ENCODE data around the gene ZC3H18.

Gene ZC3H18

DNA sequence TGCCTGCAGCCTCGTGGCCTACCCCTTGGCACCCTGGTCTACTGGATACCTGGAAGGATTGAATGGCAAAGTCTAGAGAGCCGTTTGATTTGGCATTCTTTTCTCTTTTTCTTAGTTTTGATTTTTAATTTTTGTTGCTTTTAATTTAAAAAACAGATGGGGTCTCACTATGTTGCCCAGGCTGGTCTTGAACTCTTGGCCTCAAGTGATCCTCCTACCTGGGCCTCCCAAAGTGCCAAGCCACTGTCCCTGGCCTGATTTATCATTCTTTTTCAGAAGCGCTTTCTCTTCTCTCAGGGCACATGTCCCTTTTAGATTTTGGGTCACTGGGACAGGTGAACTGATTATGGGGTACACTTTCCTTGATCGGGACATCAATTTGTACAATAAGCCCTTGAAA, 10.8 kb downstream of the ZC3H18 start:
- DNase-seq = no peak

DNA sequence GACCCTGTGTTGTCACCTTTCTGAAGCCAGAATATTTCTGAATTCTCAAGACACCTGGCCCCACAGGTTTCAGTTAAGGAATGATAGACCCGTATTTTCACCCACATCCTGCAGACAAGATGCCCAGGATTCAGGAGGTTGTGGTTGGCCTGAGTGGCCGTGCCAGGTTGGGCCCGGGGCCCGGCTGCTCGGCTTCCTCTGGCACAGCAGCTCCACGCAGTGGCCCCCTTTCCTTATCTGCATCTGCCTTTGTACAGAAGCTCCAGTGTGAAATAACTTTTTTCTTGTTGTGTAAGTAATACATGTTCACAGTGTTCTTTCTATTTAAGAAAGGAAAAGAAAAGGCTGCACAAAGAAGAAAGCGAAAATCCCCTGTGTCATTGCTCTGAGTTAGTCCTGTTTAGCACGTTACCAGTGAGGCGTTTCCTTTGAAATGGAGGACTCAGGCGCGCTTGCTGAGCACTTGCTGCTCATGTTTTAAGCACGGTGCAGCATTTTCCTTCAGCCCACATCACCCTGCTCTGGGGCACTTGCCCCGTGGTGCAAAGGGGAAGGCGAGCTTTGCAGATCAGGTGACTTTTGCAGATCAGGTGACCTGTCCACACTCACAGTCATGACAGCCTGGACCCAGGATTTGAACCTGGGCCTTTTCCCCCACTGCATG, 12.8 kb downstream of the ZC3H18 start:
- no peak for DNase-seq

DNA sequence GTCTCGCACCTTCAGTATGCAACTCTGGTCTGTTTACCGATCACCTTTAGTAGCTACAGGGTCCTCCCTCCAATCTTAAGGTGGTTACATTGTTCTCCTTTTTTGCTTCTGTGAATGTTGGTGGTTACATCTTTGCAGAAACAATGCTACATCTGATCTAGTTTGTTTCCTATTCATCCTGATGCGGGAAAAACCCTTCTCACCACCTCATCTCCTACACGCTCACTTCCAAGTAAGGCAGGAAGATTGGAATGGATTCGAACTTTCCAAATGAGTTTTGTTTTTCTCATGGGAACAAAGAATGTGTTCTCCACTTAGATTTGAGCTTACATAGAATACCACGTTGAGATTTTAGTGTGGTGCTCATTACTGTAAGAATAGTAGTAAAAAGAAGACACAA, 14.5 kb downstream of the ZC3H18 start:
- DNase-seq = no peak

- no peak for DNase-seq
Measured at GRCh38 chr16:88585269-88585668, 15.1 kb downstream of the ZC3H18 start.

DNA sequence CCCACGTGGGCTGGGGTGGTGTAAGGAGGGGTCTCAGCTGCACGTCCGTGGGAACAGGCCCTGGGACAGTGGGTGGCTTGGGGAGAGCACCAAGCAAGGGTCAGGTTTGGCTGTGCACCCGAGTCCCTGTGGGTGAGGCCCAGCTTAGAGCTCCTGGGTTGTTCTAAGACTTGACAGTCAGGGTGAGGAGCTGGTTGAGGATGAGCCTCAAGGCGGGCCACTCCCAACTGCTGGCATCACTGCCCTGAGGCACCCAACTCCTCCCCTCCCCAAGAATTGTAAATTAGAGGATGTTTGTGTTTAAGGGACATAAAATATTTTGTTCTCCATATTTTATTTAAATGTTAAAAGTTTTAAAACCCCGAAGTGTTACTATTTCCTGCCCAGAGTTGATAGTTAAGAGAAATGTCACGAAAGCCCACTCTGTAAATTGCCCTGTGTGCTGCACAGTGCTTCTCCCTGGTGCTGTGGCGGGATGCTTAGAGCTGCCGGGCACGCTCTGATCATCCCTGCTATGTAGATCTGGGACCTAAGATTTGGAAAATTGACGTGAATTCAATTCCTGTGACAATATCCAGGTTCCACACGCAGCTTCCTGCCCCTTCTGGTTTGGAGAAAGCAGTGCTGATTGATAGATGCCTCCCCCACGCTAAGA, 15.9 kb downstream of the ZC3H18 start:
- DNase-seq = no peak

DNA sequence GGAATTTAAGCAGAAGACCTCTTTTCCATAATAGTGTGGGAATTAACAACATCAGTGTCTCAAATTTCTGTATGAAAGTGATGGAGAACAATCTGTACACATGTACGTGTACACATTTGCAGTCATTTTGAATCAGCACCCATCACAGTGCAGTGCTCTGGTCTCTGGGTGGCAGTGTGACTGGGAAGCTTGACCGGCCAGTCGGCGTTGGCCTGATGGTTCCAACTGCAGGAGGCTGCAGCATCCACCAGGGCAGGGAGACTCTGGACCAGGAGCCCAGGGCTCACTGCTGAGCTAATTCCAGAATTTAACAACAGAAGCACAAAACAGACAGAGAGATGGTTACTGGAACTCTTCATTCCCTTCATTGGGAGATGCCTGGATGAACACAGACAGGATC, 17.9 kb downstream of the ZC3H18 start:
- DNase-seq = no peak

DNA sequence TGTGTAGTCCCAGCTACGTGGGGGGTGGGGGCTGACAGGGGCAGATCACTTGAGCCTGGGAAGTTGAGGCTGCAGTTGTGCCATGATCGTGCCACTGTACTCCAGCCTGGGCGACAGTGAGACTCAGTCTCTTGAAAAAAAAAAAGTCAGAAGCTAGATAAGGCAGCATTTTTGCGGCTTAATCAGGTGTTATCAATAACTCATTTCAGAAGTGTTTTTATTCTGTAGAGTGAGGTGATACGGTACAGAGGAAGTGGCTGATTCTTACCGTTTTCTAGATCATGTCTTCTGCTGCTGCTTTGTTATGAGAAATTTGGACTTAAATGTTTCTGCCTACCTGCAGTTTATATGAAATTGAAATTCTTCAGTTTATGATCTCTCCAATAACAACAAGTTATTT, 18.6 kb downstream of the ZC3H18 start:
- DNase-seq = no peak

GRCh38 chr16:88589441-88589840, 19.2 kb downstream of the ZC3H18 start:
- DNase-seq = no peak

GRCh38 chr16:88591577-88592021, 21.4 kb downstream of the ZC3H18 start:
- DNase-seq = no peak

DNA sequence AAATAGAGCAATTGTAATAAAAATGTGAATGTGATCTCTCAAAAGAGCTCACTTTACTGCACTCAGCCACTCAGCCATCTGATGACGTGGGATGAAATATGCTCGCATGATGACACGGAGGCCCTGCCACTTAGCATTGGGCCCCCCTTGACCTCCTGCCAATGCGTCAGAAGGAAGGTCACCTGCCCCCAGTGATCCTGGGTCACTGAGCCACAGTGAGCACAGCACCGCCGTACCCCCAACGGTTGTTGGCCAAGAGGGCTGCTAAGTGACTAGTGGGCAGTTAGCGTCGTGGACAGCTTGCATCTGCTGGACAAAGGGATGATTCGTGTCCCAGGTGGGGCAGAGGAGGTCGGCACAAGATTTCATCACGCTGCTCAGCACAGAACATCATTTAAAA, 22.9 kb downstream of the ZC3H18 start:
- DNase-seq = no peak

DNA sequence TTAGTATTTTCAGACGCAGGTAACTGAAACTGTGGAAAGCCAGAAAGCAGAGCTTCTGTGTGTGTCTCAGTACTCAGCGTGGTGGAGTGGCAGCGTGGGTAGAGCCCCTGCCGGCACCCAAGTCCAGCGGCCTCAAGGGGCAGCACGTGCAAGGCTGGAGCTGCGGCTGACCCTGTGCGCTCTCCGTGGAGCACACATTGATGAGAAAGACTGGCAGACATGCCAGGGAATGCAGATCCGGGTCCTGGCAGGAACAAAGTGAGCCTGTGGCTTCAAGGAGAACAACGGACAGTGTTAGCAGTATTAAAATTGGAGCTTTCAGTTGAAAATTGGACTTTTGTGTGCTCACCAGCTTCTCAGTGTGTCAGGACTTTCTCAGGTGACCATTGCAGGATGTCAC, 23.3 kb downstream of the ZC3H18 start:
- DNase-seq = no peak

DNA sequence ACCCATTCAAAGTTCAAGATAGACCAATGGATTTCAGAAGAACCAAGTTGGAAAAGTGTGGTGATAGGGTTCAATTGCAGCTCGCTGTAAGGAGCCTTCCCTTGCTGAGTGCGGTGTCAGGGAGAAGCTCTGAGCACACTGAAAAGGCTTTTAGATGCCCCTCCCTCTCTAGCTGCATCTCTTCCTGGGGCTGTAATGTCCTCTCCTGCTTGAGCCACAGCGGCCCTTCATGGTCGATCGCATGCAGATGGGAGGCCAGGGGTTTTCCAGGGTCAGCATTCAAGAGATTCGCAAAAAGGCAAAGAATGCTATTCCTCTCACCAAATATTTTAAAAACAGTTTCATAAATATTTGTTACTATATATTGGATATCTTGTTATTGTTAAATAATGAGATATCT, 23.7 kb downstream of the ZC3H18 start:
- DNase-seq = no peak

GRCh38 chr16:88595101-88595500, 24.9 kb downstream of the ZC3H18 start:
- no peak for DNase-seq

DNA sequence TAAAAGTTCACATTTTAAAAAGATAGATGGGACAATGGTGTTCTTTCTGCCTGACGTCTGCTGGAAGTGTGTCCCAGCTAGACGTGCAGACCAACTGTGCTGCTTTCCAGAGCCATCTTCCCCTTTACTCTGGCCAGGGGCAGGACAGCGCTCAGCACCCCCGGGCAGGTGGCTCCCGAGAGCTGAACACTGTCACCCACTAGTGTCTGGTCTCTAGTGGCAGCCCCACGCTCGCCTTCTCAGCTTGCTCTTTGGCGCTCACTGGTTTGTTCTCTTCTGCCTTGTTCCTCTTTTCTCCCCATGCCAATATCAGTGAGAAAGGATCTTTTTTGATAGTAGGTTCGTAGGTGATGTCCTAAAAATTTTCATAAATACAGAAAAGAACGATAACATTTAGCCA, 25.7 kb downstream of the ZC3H18 start:
- no peak for DNase-seq

- no peak for DNase-seq
Measured at GRCh38 chr16:88596483-88596882, 26.3 kb downstream of the ZC3H18 start.

GRCh38 chr16:88597856-88598491, 27.8 kb downstream of the ZC3H18 start:
- DNase-seq = no peak

DNA sequence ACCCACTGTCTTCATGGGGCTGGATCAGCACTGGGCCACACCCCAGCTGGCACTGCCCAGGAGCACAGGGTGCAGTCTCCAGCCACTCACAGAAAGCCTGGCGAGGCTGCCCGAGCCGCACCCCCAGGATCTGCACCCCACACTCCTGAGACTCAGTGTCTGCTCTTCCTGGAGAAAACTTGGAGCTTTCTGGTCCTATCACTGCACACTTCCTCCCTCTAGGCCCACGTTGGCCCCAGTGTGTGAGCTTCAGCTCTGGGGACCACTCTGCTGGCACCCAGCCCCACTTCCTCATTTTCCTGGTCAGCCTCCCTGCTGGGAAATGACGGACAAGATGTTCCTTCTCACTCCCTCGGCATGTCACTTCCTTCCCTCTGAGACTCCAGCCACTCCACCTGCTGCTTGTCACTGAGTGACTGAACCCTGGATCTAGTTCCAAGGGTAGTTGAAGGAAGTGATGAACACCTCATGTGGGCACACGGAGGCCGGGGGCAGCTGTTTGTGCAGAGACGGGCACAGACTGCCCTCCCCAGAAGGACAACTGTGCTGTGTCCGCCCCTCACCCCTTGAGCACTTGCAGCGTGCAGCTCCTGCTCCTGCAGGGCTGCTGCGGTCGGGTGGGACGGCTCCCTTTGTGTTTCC, 29.0 kb downstream of the ZC3H18 start:
- no peak for DNase-seq

DNA sequence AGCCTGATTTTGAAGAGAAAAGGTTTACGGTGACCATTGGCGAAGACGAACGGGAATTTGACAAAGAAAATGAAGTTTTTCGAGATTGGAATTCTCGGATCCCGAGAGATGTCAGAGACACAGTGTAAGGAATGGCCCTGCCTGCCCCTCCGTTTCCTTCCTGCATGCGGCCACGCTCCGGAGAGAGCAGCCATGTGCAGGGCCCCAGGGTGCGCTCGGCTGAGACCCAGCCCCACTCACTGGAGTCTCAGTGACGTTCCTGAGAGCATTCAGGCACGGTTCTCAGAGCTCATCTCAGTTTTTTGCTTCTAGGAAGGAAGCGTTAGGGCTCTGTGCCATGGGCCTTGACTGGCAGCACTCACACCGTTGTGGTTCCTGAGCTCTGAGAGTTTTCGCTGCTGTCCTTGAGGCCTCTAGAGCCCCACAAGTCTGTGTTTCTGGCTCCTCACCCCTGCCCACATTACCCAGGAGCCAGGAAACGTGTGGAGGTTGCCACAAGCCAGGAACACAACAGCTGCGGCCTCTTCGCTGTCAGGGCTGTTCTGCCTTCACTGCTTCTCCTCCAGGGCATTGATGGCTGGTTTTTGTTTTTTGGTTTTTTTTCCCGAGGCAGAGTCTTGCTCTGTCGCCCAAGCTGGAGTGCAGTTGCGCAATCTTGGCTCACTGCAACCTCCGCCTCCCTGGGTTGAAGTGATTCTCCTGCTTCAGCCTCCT, 29.8 kb downstream of the ZC3H18 start:
- DNase-seq = no peak

- DNase-seq = no peak
Measured at GRCh38 chr16:88600539-88600896, 30.3 kb downstream of the ZC3H18 start.

GRCh38 chr16:88601313-88602036, 31.3 kb downstream of the ZC3H18 start:
- DNase-seq = no peak

DNA sequence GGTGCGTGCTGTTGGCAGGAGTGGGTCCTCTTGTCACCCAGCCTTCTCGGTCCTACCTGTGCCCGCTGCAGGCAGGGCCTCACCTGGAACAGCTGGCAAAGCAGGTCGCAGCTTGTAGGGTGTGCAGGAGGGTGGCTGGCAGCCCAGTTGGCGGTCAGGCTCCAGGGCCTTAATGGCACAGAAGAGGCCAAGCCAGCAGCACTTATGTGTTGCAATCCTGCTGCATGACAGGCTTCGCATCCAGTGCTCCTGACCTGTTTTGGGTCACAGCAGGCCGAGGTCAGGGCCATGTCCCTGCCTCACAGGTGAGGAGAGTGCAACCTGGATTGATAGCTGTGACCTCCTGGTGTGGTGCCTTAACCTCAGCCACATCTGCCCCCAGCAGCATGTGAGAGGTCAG, 31.9 kb downstream of the ZC3H18 start:
- DNase-seq = no peak

All from right kidney (tissue), 1 donor.